ENCODE data around the gene TRIM9. TPM values are rescaled to one million over a fixed set of nuclear protein-coding genes. Genes with fewer than 3 reads are reported as not detected.
A peak's percentile ranks its signal among the peaks of the same experiment; 100 is the strongest.

TRIM9 gene
- total and polyA plus RNA-seq, 2 donors (not counting 3 experiments of a cell fraction or from before 2014, with no cell fraction given): not detected

- Histone ChIP-seq H4K20me1 (replicated peaks; ENCODE audit: control insufficient read depth, extremely low read depth, insufficient read depth, low read length) (no peaks in the 10 kb centered on the region), H3K27ac (ENCODE audit: insufficient read depth, low read depth, low read length) (no peak overlapping the region), H3K27me3 (ENCODE audit: control insufficient read depth in 2 of 2, insufficient read depth in 2 of 2, low read length in 2 of 2) (no peaks in the 10 kb centered on the region), H3K4me3 (replicated peaks in 1 of 3; ENCODE audit: insufficient read depth in 1 of 3, low read depth in 1 of 3, low read length in 3 of 3) (peak overlapping the region; percentile 55 to 79 (median 64)), H3K4me2 (ENCODE audit: insufficient read depth, low read length) (peak overlapping the region; percentile 89), H3K79me2 (ENCODE audit: control insufficient read depth, insufficient read depth, low read length) (peaks cover 3% of the 10 kb centered on the region), H2AFZ (ENCODE audit: low read depth, low read length) (peak overlapping the region; percentile 95), H3K9me1 (replicated peaks; ENCODE audit: control insufficient read depth, extremely low read depth, insufficient read depth, low read length) (no peaks in the 10 kb centered on the region), H3K4me1 (ENCODE audit: control insufficient read depth, extremely low read depth, insufficient read depth, low read length) (peaks cover 13% of the 10 kb centered on the region), H3K9me3 (replicated peaks; ENCODE audit: control insufficient read depth, insufficient read depth, low read length) (no peaks in the 10 kb centered on the region), H3K9ac (replicated peaks; ENCODE audit: extremely low read depth, insufficient read depth, low read length) (peak overlapping the region; percentile 19), H3K36me3 (ENCODE audit: control insufficient read depth in 2 of 2, extremely low read depth in 1 of 2, insufficient read depth in 2 of 2, low read length in 2 of 2) (no peaks in the 10 kb centered on the region)
- CTCF ChIA-PET: interaction anchor here (0.7 to 1.9 kb wide), 4 partner anchors 13 to 274 kb away, joined by 3 to 6 read pairs (median 4); no protein-coding TSS in a partner anchor
- intact Hi-C loops (cut with micrococcal nuclease) (no loop called here), dilution Hi-C loops (cut with MboI; ENCODE audit: extremely low pct_ligation_motif_present, low sequenced_read_pairs) (no loop called here)
- FAIRE-seq (no peak), DNase-seq (ENCODE audit: low read depth, low spot score) (peak; percentile 41)
- TF ChIP-seq POLR2A (IDR thresholded peaks at IDR 0.05; ENCODE audit: low read depth, low read length): no peak
- no peak for TF ChIP-seq MYC (IDR thresholded peaks at IDR 0.05; ENCODE audit: low read depth, low read length)
- TF ChIP-seq JUN (IDR thresholded peaks at IDR 0.05; ENCODE audit: borderline replicate concordance, insufficient read depth, insufficient read length, low read depth): no peak
- TF ChIP-seq CTCF (IDR thresholded peaks at IDR 0.05; ENCODE audit: extremely low read depth in 1 of 2, insufficient read depth in 1 of 2, low read depth in 1 of 2, low read length in 2 of 2): no peak
- no peak for TF ChIP-seq POLR2AphosphoS5 (IDR thresholded peaks at IDR 0.05; ENCODE audit: insufficient read depth, low read depth, low read length)
- TF ChIP-seq EZH2 (IDR thresholded peaks at IDR 0.05; ENCODE audit: borderline replicate concordance, low read depth, low read length, severe bottlenecking): no peak
- no peak for TF ChIP-seq FOS (IDR thresholded peaks at IDR 0.05; ENCODE audit: borderline replicate concordance, insufficient read depth, low read length)
- no peak for TF ChIP-seq GATA2 (IDR thresholded peaks at IDR 0.05; ENCODE audit: insufficient read depth, insufficient read length, low read depth, low read length)
- no peak for TF ChIP-seq MAX (IDR thresholded peaks at IDR 0.05; ENCODE audit: insufficient read depth, insufficient read length)
- POLR2A ChIA-PET: interaction anchor here (1.5 kb wide), 1 partner anchor 11 kb away, joined by 3 read pairs; no protein-coding TSS in a partner anchor
- no TSS peak for BruUV-seq (replicated peaks)
These were observed 150.1 kb downstream of the TRIM9 start for GRCh38 chr14:50944647-50945413.

All from endothelial cell of umbilical vein (primary cell).